Measurements from ENCODE around the gene BCAT1. TPM values are rescaled to one million over a fixed set of nuclear protein-coding genes. Genes with fewer than 3 reads are reported as not detected.
"Not testable (repeated sequence)": the region's sequence is repeated elsewhere in the genome, so short reads cannot be mapped to it uniquely, and the experiment has no call there.

BCAT1 gene
- total and polyA plus RNA-seq, 2 donors (not counting 3 experiments of a cell fraction or from before 2014, with no cell fraction given) = 21.6 to 267 TPM

DNA sequence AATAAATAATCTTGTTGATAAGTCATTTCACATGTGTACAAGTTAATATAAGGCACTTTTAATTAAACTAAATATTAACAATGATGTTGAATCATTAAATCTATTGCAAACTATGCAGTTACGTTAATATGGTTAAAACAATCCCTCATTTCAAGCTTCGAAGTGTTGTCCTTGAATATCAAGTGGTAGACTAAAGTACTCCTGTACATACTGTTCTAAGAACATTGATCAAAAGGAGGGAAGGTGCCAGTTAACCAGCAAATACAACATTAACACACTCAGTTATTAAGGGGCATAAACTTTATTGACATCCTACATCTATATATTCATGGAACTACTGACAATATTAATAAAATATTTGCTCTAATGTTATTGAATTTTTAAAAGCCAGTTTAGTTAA, 8.7 kb downstream of the BCAT1 start:
- no peaks in the 10 kb centered on the region for H3K9me1 ChIP-seq (replicated peaks; ENCODE audit: control insufficient read depth, extremely low read depth, insufficient read depth, low read length)
- peaks cover 87% of the 10 kb centered on the region for H3K79me2 ChIP-seq (ENCODE audit: control insufficient read depth, insufficient read depth, low read length)
- no peak for DNase-seq (ENCODE audit: low read depth, low spot score)
- no peak for FAIRE-seq
- no peaks in the 10 kb centered on the region for H3K9me3 ChIP-seq (replicated peaks; ENCODE audit: control insufficient read depth, insufficient read depth, low read length)
- H3K4me2 ChIP-seq (ENCODE audit: insufficient read depth, low read length) = no peak overlapping the region
- TF ChIP-seq POLR2AphosphoS5 (IDR thresholded peaks at IDR 0.05; ENCODE audit: insufficient read depth, low read depth, low read length) (no peak), GATA2 (IDR thresholded peaks at IDR 0.05; ENCODE audit: insufficient read depth, insufficient read length, low read depth, low read length) (no peak), EZH2 (IDR thresholded peaks at IDR 0.05; ENCODE audit: borderline replicate concordance, low read depth, low read length, severe bottlenecking) (no peak), FOS (IDR thresholded peaks at IDR 0.05; ENCODE audit: borderline replicate concordance, insufficient read depth, low read length) (no peak), POLR2A (IDR thresholded peaks at IDR 0.05; ENCODE audit: low read depth, low read length) (no peak), JUN (IDR thresholded peaks at IDR 0.05; ENCODE audit: borderline replicate concordance, insufficient read depth, insufficient read length, low read depth) (no peak), MYC (IDR thresholded peaks at IDR 0.05; ENCODE audit: low read depth, low read length) (no peak)
- TF ChIP-seq, protein P1, sequence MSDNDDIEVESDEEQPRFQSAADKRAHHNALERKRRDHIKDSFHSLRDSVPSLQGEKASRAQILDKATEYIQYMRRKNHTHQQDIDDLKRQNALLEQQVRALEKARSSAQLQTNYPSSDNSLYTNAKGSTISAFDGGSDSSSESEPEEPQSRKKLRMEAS (IDR thresholded peaks at IDR 0.05; ENCODE audit: insufficient read depth, insufficient read length) = no peak
- TF ChIP-seq, protein P2, sequence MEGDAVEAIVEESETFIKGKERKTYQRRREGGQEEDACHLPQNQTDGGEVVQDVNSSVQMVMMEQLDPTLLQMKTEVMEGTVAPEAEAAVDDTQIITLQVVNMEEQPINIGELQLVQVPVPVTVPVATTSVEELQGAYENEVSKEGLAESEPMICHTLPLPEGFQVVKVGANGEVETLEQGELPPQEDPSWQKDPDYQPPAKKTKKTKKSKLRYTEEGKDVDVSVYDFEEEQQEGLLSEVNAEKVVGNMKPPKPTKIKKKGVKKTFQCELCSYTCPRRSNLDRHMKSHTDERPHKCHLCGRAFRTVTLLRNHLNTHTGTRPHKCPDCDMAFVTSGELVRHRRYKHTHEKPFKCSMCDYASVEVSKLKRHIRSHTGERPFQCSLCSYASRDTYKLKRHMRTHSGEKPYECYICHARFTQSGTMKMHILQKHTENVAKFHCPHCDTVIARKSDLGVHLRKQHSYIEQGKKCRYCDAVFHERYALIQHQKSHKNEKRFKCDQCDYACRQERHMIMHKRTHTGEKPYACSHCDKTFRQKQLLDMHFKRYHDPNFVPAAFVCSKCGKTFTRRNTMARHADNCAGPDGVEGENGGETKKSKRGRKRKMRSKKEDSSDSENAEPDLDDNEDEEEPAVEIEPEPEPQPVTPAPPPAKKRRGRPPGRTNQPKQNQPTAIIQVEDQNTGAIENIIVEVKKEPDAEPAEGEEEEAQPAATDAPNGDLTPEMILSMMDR (IDR thresholded peaks at IDR 0.05; ENCODE audit: extremely low read depth in 1 of 2, insufficient read depth in 1 of 2, low read depth in 1 of 2, low read length in 2 of 2) = no peak
- H3K9ac ChIP-seq (replicated peaks; ENCODE audit: extremely low read depth, insufficient read depth, low read length) = no peak overlapping the region
- H3K36me3 ChIP-seq (ENCODE audit: control insufficient read depth in 2 of 2, extremely low read depth in 1 of 2, insufficient read depth in 2 of 2, low read length in 2 of 2) = peaks cover 0 to 5% of the 10 kb centered on the region in 2 experiments
- no peaks in the 10 kb centered on the region for H3K27me3 ChIP-seq (ENCODE audit: control insufficient read depth in 2 of 2, insufficient read depth in 2 of 2, low read length in 2 of 2)
- no peak overlapping the region for H3K4me3 ChIP-seq (replicated peaks in 1 of 3; ENCODE audit: insufficient read depth in 1 of 3, low read depth in 1 of 3, low read length in 3 of 3)
- ChIA-PET POLR2A (no interaction called here), CTCF (no interaction called here)
- H3K4me1 ChIP-seq (ENCODE audit: control insufficient read depth, extremely low read depth, insufficient read depth, low read length) = peaks cover 20% of the 10 kb centered on the region
- no peaks in the 10 kb centered on the region for H4K20me1 ChIP-seq (replicated peaks; ENCODE audit: control insufficient read depth, extremely low read depth, insufficient read depth, low read length)
- BruUV-seq (replicated peaks) = no TSS peak
- intact Hi-C loops (cut with micrococcal nuclease) (no loop called here), dilution Hi-C loops (cut with MboI; ENCODE audit: extremely low pct_ligation_motif_present, low sequenced_read_pairs) (no loop called here)
- no peak overlapping the region for H3K27ac ChIP-seq (ENCODE audit: insufficient read depth, low read depth, low read length)
- H2AFZ ChIP-seq (ENCODE audit: low read depth, low read length) = no peak overlapping the region

DNA sequence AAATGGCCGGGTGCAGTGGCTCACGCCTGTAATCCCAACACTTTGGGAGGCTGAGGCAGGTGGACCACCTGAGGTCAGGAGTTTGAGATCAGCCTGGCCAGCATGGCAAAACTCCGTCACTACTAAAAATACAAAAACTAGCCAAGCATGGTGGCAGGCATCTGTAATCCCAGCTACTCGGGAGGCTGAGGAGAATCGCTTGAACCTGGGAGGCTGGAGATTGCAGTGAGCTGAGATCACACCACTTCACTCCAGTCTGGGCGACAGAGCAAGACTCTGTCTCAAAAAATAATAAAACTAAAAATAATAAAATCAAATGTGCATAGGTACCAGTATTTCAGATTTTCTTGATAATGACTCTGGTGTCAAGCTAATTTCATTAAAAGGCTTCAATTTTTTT, 9.3 kb downstream of the BCAT1 start:
- H3K9me3 ChIP-seq (replicated peaks; ENCODE audit: control insufficient read depth, insufficient read depth, low read length); intact Hi-C loops (cut with micrococcal nuclease); BruUV-seq (replicated peaks); H3K36me3 ChIP-seq (ENCODE audit: control insufficient read depth in 2 of 2, extremely low read depth in 1 of 2, insufficient read depth in 2 of 2, low read length in 2 of 2); CTCF ChIA-PET; POLR2A ChIA-PET; H3K4me2 ChIP-seq (ENCODE audit: insufficient read depth, low read length); H4K20me1 ChIP-seq (replicated peaks; ENCODE audit: control insufficient read depth, extremely low read depth, insufficient read depth, low read length); H3K9me1 ChIP-seq (replicated peaks; ENCODE audit: control insufficient read depth, extremely low read depth, insufficient read depth, low read length); H2AFZ ChIP-seq (ENCODE audit: low read depth, low read length); H3K4me3 ChIP-seq (replicated peaks in 1 of 3; ENCODE audit: insufficient read depth in 1 of 3, low read depth in 1 of 3, low read length in 3 of 3); dilution Hi-C loops (cut with MboI; ENCODE audit: extremely low pct_ligation_motif_present, low sequenced_read_pairs); H3K27ac ChIP-seq (ENCODE audit: insufficient read depth, low read depth, low read length); H3K27me3 ChIP-seq (ENCODE audit: control insufficient read depth in 2 of 2, insufficient read depth in 2 of 2, low read length in 2 of 2); FAIRE-seq; DNase-seq (ENCODE audit: low read depth, low spot score); H3K9ac ChIP-seq (replicated peaks; ENCODE audit: extremely low read depth, insufficient read depth, low read length): not testable (repeated sequence)
- Histone ChIP-seq H3K79me2 (ENCODE audit: control insufficient read depth, insufficient read depth, low read length) (peaks cover 88% of the 10 kb centered on the region), H3K4me1 (ENCODE audit: control insufficient read depth, extremely low read depth, insufficient read depth, low read length) (peaks cover 14% of the 10 kb centered on the region)
